Hindlimb muscle (tissue), 1 donor: ENCODE results near the gene SLC45A3. TPM values are rescaled to one million over a fixed set of nuclear protein-coding genes. Genes with fewer than 3 reads are reported as not detected.
"Not testable (repeated sequence)": the region's sequence is repeated elsewhere in the genome, so short reads cannot be mapped to it uniquely, and the experiment has no call there.

Experiments
- DNase-seq: peaks from one replicate; pipeline ENCODE4 v3.0.0-alpha.2; 2013
- polyA plus RNA-seq: library from polyadenylated mRNA; unstranded; fragments of 120-200 nt; gene quantifications from one replicate; pipeline ENCODE4 v1.2.1, GENCODE V29; 2013; ENCODE audit not compliant: insufficient read length

SLC45A3 gene
- polyA plus RNA-seq, 1 donor: 2.3 TPM

GRCh38 chr1:205667909-205668643, 12.2 kb downstream of the SLC45A3 start:
- DNase-seq: no peak

- DNase-seq: no peak
Observed at GRCh38 chr1:205666372-205667166, 13.7 kb downstream of the SLC45A3 start.

GRCh38 chr1:205665201-205666045, 14.9 kb downstream of the SLC45A3 start:
- DNase-seq: no peak

GRCh38 chr1:205664399-205665017, 15.8 kb downstream of the SLC45A3 start:
- no peak for DNase-seq

GRCh38 chr1:205663286-205663936, 16.9 kb downstream of the SLC45A3 start:
- no peak for DNase-seq

GRCh38 chr1:205662791-205663190, 17.5 kb downstream of the SLC45A3 start:
- DNase-seq: no peak

- no peak for DNase-seq
Observed at GRCh38 chr1:205662135-205662738, 18.1 kb downstream of the SLC45A3 start.

- DNase-seq: no peak
Observed at GRCh38 chr1:205661429-205662134, 18.7 kb downstream of the SLC45A3 start.

- DNase-seq: no peak
Observed at GRCh38 chr1:205660361-205660760, 19.9 kb downstream of the SLC45A3 start.

GRCh38 chr1:205658943-205659581, 21.2 kb downstream of the SLC45A3 start:
- peak; percentile 78 for DNase-seq

- no peak for DNase-seq
Observed at GRCh38 chr1:205656236-205656635, 24.1 kb downstream of the SLC45A3 start.

GRCh38 chr1:205652984-205653383, 27.3 kb downstream of the SLC45A3 start:
- DNase-seq: no peak

- no peak for DNase-seq
Observed at GRCh38 chr1:205650241-205650640, 30.1 kb downstream of the SLC45A3 start.

- no peak for DNase-seq
Observed at GRCh38 chr1:205645519-205645918, 34.8 kb downstream of the SLC45A3 start.

- DNase-seq: no peak
Observed at GRCh38 chr1:205642679-205643307, 37.5 kb downstream of the SLC45A3 start.

- no peak for DNase-seq
Observed at GRCh38 chr1:205639567-205639966, 40.7 kb downstream of the SLC45A3 start.

GRCh38 chr1:205637854-205638468, 42.3 kb downstream of the SLC45A3 start:
- DNase-seq: no peak

GRCh38 chr1:205636732-205637131, 43.6 kb downstream of the SLC45A3 start:
- no peak for DNase-seq

GRCh38 chr1:205636138-205636530, 44.2 kb downstream of the SLC45A3 start:
- DNase-seq: not testable (repeated sequence)
